Limb (tissue), 2 donors: ENCODE data around the gene SETBP1.

ENCODE experiments used
- DNase-seq, 2 donors: peaks; one replicate each; pipeline ENCODE4 v3.0.0-alpha.2; 2016; ENCODE audit errors: extremely low spot score in 2 of 2

The SETBP1 gene

GRCh38 chr18:45061359-45061758 lies 380.7 kb downstream of the SETBP1 start:
- no peak for DNase-seq

DNA sequence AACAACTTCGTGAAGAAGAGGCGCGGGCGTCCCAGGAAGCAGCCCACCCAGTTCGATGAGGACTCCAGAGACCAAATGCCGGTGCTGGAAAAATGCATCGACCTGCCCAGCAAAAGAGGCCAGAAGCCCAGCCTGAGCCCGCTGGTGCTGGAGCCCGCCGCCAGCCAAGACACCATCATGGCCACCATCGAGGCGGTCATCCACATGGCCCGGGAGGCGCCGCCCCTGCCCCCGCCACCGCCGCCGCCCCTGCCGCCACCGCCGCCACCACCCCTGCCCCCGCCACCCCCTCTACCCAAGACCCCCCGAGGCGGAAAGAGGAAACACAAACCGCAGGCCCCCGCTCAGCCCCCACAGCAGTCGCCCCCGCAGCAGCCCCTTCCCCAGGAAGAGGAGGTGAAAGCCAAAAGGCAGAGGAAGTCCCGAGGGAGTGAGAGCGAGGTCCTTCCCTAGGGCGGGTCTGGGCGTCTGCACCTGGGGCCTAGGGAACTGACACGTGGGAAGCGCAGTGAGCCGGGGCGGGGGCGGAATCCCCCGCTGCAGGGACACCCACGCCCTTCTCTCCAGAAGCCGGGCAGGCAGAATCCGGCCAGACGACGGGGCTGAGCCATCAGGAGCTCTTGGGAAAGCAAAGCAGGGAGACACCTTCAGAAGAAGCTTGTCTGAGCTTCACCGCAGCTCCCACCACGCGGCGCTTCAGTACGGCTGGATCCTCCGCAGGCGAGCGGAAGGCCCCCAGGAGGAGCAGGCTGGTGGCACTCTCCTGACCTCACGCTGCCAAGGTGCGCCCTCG lies 382.8 kb downstream of the SETBP1 start:
- no peak for DNase-seq

DNA sequence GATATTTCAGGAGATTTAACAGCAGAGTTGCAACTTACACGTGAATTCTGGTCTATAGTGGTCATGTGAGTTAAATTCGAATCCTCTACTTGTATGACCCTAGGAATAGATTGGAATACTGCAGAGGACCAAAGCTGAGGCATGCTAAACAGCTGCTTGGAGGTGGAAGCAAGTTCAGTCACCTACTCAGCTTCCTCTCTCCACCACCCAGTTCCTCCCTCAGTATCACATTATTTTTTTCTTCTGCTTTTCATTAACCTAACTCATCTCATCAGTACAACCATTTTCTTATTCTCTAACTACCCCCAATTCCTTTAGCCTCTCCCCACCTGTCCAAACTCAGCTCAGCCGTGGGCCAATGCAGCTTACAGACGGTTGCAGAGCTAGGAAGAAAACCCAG lies 385.5 kb downstream of the SETBP1 start:
- no peak for DNase-seq

GRCh38 chr18:45066886-45067285 lies 386.2 kb downstream of the SETBP1 start:
- no peak for DNase-seq

- peak in 1 of 2 donors; percentile 41 for DNase-seq
Observed at GRCh38 chr18:45068400-45069094, 387.9 kb downstream of the SETBP1 start.

DNA sequence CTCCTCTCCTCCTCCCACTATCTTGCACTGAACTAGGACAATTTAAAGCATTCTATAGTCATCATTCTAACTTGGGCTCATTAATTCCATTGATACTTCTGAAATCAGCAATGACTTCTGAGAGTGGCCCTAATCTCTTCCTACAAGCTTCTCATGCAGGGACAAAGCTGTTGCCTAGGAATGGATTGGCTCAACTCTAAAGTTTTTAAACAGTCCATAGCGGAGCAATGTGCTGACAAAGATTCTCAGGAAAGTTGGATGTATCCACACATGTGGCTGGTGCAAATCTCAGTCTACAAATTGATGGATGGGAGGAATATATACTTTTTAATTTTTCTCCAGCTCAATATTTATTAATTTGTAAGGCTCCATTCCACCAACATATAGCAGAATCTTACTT lies 388.9 kb downstream of the SETBP1 start:
- DNase-seq = no peak

DNA sequence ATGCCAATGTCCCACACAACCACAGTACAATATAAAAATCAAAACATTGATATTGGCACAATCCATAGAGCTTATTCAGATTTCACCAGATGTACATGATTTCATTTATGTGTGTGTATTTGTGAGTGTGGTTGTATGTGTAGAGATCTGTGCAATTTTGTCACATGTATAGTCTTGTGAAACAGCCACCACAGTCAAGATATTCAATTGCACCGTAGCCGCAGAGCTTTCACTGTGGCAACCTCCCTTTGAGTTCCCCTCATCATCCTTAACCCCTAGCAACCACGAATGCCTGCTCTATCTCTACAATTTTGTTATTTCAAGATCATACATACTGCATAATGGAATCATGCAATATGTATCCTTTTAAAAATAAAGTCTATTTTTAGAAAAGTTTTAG lies 391.3 kb downstream of the SETBP1 start:
- no peak for DNase-seq

DNA sequence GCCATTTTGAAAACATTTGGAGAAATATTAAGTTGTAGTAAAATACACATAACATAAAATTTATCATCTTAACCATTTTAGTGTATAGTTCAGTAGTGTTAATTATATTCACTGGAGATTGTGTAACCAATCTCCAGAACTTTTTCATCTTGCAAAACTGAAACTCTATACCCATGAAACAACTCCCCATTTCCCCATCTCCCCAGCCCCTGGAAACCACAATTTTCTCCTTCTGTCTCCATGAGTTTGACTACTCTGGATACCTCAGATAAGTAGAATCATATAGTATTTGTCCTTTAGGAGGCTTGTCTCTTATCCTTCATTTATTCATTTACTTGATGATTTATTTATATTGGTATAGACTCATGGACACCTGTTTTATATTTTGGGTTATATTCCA lies 392.9 kb downstream of the SETBP1 start:
- no peak for DNase-seq

- DNase-seq = no peak
Observed at GRCh38 chr18:45081566-45082181, 401.0 kb downstream of the SETBP1 start.

- DNase-seq = no peak
Observed at GRCh38 chr18:45083226-45083855, 402.7 kb downstream of the SETBP1 start.

DNA sequence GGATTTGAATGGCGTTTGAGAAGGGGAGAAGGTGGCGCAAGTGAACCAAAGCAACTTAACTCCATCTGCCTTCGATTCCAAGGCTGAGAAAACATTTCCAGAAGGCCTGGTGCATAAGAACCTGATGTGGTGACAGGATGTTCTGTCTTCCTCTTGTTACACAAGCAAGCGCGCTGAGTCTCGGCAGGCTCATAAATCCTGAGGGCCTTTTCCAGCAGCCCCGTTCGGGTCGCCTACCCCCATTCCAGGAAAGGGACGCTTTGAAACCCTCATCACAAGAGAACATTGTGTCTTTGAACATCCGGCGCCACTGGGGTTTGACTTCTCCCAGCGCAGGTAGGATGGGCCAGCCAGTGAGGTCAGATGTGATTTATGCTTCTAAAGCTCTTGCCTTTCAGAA lies 403.5 kb downstream of the SETBP1 start:
- DNase-seq = peak; percentile 29 to 63

GRCh38 chr18:45085916-45086624 lies 405.4 kb downstream of the SETBP1 start:
- DNase-seq = no peak

DNA sequence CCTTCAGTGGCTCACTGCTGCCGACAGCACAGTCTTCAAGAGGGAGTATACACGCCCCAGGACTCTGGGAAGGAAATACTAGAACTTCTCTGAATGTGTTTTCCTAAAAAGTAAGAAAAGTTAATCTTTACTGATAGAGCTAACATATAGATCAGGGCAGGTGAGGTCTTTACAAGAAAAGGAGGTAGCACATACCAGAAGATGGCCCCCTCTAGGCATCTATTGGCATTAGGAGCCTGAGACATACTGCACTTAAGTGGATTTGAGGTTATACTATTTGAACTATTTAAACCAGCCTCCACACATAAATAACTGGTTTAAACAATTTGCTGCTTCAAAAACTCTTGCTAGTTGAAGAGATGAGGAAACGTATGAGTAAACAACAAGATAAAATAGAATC lies 406.1 kb downstream of the SETBP1 start:
- no peak for DNase-seq

- DNase-seq = no peak
Observed at GRCh38 chr18:45090526-45091140, 409.9 kb downstream of the SETBP1 start.

DNA sequence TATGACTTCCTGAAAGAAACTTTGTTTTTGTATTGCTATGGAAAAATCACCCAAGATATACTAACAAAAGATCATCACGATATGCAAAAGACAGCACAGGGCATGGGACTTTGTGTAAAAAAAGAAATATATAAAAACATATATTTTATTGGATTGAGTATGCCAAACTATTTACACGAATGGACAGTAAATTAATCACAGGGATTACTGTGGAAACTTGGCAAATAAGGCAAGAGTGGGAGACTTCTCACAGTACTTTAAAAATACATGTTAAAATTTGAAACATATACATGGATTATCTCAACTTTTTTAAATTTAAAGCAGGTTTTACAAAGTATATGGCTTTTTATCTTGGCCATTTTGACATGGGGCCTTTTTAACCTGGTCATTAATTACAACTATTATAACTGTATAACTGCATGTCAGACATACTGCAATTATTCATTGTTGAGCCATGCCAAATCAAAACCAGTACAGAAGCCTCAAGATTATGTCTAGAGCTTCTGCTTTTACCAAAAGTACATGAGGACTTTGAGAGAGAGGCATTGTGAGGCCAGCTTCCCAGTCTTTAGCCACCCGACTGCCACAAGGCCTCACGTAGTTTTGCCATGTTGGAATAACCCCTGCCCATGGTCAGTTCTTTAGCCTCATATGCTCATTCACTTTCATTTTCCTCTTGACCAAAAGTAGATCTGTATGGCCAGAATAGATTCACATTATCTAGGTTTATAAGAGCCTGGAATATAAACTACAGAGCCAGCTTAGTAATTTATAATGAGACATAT lies 419.8 kb downstream of the SETBP1 start:
- DNase-seq = no peak

GRCh38 chr18:45102126-45102525 lies 421.4 kb downstream of the SETBP1 start:
- DNase-seq = no peak

- DNase-seq = no peak
Observed at GRCh38 chr18:45102863-45103262, 422.2 kb downstream of the SETBP1 start.

- no peak for DNase-seq
Observed at GRCh38 chr18:45103319-45104048, 422.8 kb downstream of the SETBP1 start.

DNA sequence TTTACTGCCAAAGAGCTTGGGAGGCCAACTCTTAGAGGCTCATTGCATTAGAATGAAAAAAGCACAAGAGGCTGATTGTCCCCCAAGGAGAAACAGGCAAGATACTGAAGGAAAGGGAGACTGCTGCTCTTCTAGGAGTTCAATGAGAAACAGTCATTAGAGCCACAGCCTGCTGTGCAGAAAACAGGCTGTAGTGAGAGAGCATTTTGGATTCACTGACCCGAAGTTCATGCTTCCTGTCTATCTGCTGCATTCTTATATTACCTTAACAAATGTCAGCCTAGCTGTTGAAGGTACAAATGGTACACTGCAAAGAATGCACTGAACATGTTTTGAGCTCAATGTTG lies 423.3 kb downstream of the SETBP1 start:
- no peak for DNase-seq

GRCh38 chr18:45106331-45106774 lies 425.7 kb downstream of the SETBP1 start:
- no peak for DNase-seq
